Esophagus squamous epithelium (tissue), 5 donors: ENCODE results near the gene MYO15A. TPM values are rescaled to one million over a fixed set of nuclear protein-coding genes. Genes with fewer than 3 reads are reported as not detected.

ENCODE experiments used
- DNase-seq: peaks from one replicate; lab custom pipeline; 2025; lab: John Stamatoyannopoulos, UW
- H3K27ac ChIP-seq, 4 donors: fragments of 200-600 bp; sonication (generic); one replicate each; pipeline ENCODE4 v1.5.1; 2016 to 2019; ENCODE audit warnings: mild to moderate bottlenecking in 1 of 4
- H3K27me3 ChIP-seq, 4 donors: fragments of 200-600 bp; sonication (generic); 1 replicate in 3 of 4; 2 replicates in 1 of 4; pipeline versions ENCODE4 v1.5.1 to v1.6.0; 2017 to 2021; ENCODE audit warnings: antibody characterized with exemption in 1 of 4
- H3K36me3 ChIP-seq, 3 donors: fragments of 200-600 bp; sonication (generic); one replicate each; pipeline ENCODE4 v1.5.1; 2016 to 2019
- H3K4me1 ChIP-seq, 3 donors: fragments of 200-600 bp; sonication (generic); one replicate each; pipeline ENCODE4 v1.5.1; 2017 to 2019
- H3K4me3 ChIP-seq, 4 donors: fragments of 200-600 bp; sonication (generic); 1 replicate in 3 of 4; 2 replicates in 1 of 4; pipeline ENCODE4 v1.5.1; 2016 to 2019; ENCODE audit warnings: mild to moderate bottlenecking in 2 of 4, moderate library complexity in 1 of 4
- H3K9me3 ChIP-seq, 3 donors: fragments of 200-600 bp; sonication (generic); one replicate each; pipeline ENCODE4 v1.5.1; 2016 to 2019
- CTCF ChIP-seq, 6 experiments: fragments of 450-650 bp in 4 of 6; fragments of 200-600 bp in 2 of 6; sonication (generic) in 2 of 6; IDR thresholded peaks; one replicate each; pipeline ENCODE4 v1.5.1; 2016 to 2019; ENCODE audit warnings: antibody characterized with exemption in 6 of 6, mild to moderate bottlenecking in 4 of 6, moderate library complexity in 4 of 6
- POLR2A ChIP-seq, 4 donors: fragments of 450-650 bp; IDR thresholded peaks; one replicate each; pipeline ENCODE4 v1.6.1; 2017; ENCODE audit warnings: antibody characterized with exemption in 4 of 4, mild to moderate bottlenecking in 4 of 4, moderate library complexity in 3 of 4
- WGBS, 2 donors: methylation state at CpG; one replicate each; pipeline ENCODE4 v1.1.5; 2018; 5-methylcytosine and 5-hydroxymethylcytosine counted together
- intact Hi-C: fragments of 100-400 bp; cut with DNase I; formaldehyde crosslinking; loops from one replicate; pipeline ENCODE4 v1.15.0; 2022
- total RNA-seq, 4 donors: library from RNA; depleted of rRNA; stranded (reverse); fragments of >200 nt; gene quantifications; one replicate each; pipeline ENCODE4 v1.1.0, GENCODE V29; 2016
- donor health status: DM: yes; HTN: yes; CAD: no.

The MYO15A gene
- total RNA-seq, 4 donors from 2014 or later, result 0.18 to 1.7 (median 0.30) TPM; not detected in 1

DNA sequence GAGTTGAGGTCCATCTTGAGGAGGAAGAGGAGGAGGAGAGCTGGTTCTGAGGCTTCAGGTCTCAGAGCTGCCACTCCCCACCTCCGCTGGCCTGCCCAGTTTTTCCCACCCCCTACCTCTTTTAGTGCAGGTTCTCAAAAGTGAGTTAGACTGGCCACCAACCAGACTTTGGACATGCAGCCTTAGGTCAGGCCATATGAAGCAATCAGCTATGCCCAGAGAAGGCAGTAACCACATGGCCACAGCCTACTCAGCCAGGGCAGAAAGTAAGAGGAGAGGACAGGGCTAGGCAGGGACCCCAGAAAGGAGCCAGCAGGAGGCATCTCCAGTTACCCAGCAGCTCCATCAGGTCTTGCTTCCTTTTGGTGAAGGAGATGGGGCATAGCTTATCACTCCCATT, 9.0 kb downstream of the MYO15A start:
- H3K9me3 ChIP-seq, result no peaks in the 10 kb centered on the region
- DNase-seq, result no peak
- H3K27me3 ChIP-seq, result peaks cover 0 to 4% (median 0%) of the 10 kb centered on the region in 4 donors
- TF ChIP-seq POLR2A (IDR thresholded peaks at IDR 0.05) (no peak), CTCF (IDR thresholded peaks at IDR 0.05) (no peak)
- H3K36me3 ChIP-seq, result no peaks in the 10 kb centered on the region
- no peak overlapping the region for H3K27ac ChIP-seq
- no peak overlapping the region for H3K4me3 ChIP-seq
- intact Hi-C loops, result no loop called here
- WGBS, 2 donors, result 92 to 100% methylated on average over 1 of the region's 1 CpG
- H3K4me1 ChIP-seq, result no peaks in the 10 kb centered on the region

- H3K9me3 ChIP-seq, result no peaks in the 10 kb centered on the region
- no peak for DNase-seq
These were observed 9.7 kb downstream of the MYO15A start for GRCh38 chr17:18117982-18118975.

GRCh38 chr17:18119166-18119745, 10.7 kb downstream of the MYO15A start:
- Histone ChIP-seq H3K36me3 (no peaks in the 10 kb centered on the region), H3K4me3 (no peak overlapping the region), H3K27ac (no peak overlapping the region), H3K27me3 (peaks cover 0 to 7% (median 0%) of the 10 kb centered on the region in 4 donors), H3K9me3 (no peaks in the 10 kb centered on the region), H3K4me1 (peaks cover 0 to 5% (median 0%) of the 10 kb centered on the region in 3 donors)
- DNase-seq, result no peak
- TF ChIP-seq CTCF (IDR thresholded peaks at IDR 0.05) (no peak), POLR2A (IDR thresholded peaks at IDR 0.05) (no peak)
- intact Hi-C loops, result no loop called here
- 96 to 97% methylated on average over 28 to 37 of the region's 57 CpGs for WGBS, 2 donors

More at GRCh38 chr17:18117982-18118975, 9.7 kb downstream of the MYO15A start:
- Histone ChIP-seq H3K27me3 (peaks cover 0 to 7% (median 0%) of the 10 kb centered on the region in 4 donors), H3K4me3 (no peak overlapping the region), H3K27ac (no peak overlapping the region), H3K4me1 (peaks cover 0 to 4% (median 0%) of the 10 kb centered on the region in 3 donors), H3K36me3 (no peaks in the 10 kb centered on the region)
- intact Hi-C loops, result no loop called here
- WGBS, 2 donors, result 88 to 92% methylated on average over 17 to 20 of the region's 33 CpGs
- no peak for TF ChIP-seq CTCF (IDR thresholded peaks at IDR 0.05)
- TF ChIP-seq POLR2A (IDR thresholded peaks at IDR 0.05), result no peak

DNA sequence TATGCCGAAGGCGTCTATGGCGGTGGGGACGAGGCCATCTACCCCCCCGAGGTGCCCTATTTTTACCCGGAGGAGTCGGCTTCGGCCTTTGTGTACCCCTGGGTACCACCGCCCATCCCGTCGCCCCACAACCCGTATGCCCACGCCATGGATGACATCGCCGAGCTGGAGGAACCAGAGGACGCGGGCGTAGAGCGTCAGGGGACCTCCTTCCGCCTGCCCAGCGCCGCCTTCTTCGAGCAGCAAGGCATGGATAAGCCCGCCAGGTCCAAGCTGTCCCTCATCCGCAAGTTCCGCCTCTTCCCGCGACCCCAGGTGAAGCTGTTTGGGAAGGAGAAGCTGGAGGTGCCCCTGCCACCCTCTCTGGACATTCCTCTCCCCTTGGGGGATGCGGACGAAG, 11.4 kb downstream of the MYO15A start:
- Histone ChIP-seq H3K9me3 (no peaks in the 10 kb centered on the region), H3K27ac (no peak overlapping the region), H3K36me3 (no peaks in the 10 kb centered on the region), H3K27me3 (peaks cover 0 to 3% (median 0%) of the 10 kb centered on the region in 4 donors), H3K4me3 (no peak overlapping the region), H3K4me1 (peaks cover 0 to 5% (median 0%) of the 10 kb centered on the region in 3 donors)
- TF ChIP-seq CTCF (IDR thresholded peaks at IDR 0.05), result no peak
- TF ChIP-seq POLR2A (IDR thresholded peaks at IDR 0.05), result no peak
- intact Hi-C loops, result no loop called here
- 88 to 95% methylated on average over 5 to 23 of the region's 30 CpGs for WGBS, 2 donors
- no peak for DNase-seq
